ENCODE data around the gene NHLH2.

NHLH2 gene

DNA sequence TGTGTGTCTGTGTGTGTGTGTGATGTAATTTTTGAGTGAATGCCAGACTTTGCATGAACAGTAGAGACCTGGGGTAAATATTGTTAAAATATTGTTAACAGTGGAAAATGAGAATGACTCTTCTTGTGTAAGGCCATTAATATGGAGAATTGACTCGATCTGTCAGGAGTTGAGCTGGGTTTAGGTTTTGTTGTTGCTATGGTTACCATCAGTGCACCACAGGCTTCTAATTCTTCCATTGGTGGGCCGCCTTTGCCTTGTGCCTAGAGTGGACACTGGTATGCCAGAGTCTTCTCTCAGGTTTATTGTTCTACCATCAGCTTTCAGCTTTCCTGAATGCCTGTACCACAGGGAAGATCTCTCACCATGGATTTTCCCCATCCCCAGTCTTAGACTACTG lies 10.0 kb upstream of the NHLH2 start:
- Histone ChIP-seq H3K27ac (ENCODE audit: extremely low read depth, low read depth, low read length) (no peak overlapping the region), H3K9me3 (ENCODE audit: control insufficient read depth, insufficient read depth, low read depth, low read length) (no peaks in the 10 kb centered on the region), H3K4me1 (ENCODE audit: control insufficient read depth, insufficient read depth, low read length) (no peaks in the 10 kb centered on the region), H3K36me3 (ENCODE audit: control insufficient read depth in 2 of 2, insufficient read depth in 1 of 2, low read length in 2 of 2) (no peaks in the 10 kb centered on the region), H3K4me3 (ENCODE audit: low read depth, low read length) (no peak overlapping the region)
- POLR2A ChIA-PET, result no interaction called here
- TF ChIP-seq RBAK (tag by site-specific recombination; IDR thresholded peaks at IDR 0.05), result no peak
- TF ChIP-seq ZNF302 (tag by site-specific recombination; IDR thresholded peaks at IDR 0.05; ENCODE audit: low read depth), result no peak
- TF ChIP-seq, protein P1, sequence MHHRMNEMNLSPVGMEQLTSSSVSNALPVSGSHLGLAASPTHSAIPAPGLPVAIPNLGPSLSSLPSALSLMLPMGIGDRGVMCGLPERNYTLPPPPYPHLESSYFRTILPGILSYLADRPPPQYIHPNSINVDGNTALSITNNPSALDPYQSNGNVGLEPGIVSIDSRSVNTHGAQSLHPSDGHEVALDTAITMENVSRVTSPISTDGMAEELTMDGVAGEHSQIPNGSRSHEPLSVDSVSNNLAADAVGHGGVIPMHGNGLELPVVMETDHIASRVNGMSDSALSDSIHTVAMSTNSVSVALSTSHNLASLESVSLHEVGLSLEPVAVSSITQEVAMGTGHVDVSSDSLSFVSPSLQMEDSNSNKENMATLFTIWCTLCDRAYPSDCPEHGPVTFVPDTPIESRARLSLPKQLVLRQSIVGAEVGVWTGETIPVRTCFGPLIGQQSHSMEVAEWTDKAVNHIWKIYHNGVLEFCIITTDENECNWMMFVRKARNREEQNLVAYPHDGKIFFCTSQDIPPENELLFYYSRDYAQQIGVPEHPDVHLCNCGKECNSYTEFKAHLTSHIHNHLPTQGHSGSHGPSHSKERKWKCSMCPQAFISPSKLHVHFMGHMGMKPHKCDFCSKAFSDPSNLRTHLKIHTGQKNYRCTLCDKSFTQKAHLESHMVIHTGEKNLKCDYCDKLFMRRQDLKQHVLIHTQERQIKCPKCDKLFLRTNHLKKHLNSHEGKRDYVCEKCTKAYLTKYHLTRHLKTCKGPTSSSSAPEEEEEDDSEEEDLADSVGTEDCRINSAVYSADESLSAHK (tag by site-specific recombination; IDR thresholded peaks at IDR 0.05), result no peak
- TF ChIP-seq ZNF785 (tag by site-specific recombination; IDR thresholded peaks at IDR 0.05), result no peak
- TF ChIP-seq, protein P2, sequence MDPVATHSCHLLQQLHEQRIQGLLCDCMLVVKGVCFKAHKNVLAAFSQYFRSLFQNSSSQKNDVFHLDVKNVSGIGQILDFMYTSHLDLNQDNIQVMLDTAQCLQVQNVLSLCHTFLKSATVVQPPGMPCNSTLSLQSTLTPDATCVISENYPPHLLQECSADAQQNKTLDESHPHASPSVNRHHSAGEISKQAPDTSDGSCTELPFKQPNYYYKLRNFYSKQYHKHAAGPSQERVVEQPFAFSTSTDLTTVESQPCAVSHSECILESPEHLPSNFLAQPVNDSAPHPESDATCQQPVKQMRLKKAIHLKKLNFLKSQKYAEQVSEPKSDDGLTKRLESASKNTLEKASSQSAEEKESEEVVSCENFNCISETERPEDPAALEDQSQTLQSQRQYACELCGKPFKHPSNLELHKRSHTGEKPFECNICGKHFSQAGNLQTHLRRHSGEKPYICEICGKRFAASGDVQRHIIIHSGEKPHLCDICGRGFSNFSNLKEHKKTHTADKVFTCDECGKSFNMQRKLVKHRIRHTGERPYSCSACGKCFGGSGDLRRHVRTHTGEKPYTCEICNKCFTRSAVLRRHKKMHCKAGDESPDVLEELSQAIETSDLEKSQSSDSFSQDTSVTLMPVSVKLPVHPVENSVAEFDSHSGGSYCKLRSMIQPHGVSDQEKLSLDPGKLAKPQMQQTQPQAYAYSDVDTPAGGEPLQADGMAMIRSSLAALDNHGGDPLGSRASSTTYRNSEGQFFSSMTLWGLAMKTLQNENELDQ (tag by site-specific recombination; IDR thresholded peaks at IDR 0.05; ENCODE audit: low read depth), result no peak
- TF ChIP-seq, protein P3, sequence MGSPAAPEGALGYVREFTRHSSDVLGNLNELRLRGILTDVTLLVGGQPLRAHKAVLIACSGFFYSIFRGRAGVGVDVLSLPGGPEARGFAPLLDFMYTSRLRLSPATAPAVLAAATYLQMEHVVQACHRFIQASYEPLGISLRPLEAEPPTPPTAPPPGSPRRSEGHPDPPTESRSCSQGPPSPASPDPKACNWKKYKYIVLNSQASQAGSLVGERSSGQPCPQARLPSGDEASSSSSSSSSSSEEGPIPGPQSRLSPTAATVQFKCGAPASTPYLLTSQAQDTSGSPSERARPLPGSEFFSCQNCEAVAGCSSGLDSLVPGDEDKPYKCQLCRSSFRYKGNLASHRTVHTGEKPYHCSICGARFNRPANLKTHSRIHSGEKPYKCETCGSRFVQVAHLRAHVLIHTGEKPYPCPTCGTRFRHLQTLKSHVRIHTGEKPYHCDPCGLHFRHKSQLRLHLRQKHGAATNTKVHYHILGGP (tag by site-specific recombination; IDR thresholded peaks at IDR 0.05), result no peak
- no peak for TF ChIP-seq ZNF658 (tag by site-specific recombination; IDR thresholded peaks at IDR 0.05)
- TF ChIP-seq, protein P4, sequence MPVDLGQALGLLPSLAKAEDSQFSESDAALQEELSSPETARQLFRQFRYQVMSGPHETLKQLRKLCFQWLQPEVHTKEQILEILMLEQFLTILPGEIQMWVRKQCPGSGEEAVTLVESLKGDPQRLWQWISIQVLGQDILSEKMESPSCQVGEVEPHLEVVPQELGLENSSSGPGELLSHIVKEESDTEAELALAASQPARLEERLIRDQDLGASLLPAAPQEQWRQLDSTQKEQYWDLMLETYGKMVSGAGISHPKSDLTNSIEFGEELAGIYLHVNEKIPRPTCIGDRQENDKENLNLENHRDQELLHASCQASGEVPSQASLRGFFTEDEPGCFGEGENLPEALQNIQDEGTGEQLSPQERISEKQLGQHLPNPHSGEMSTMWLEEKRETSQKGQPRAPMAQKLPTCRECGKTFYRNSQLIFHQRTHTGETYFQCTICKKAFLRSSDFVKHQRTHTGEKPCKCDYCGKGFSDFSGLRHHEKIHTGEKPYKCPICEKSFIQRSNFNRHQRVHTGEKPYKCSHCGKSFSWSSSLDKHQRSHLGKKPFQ (tag by site-specific recombination; IDR thresholded peaks at IDR 0.05), result no peak
- TF ChIP-seq ZNF670 (tag by site-specific recombination; IDR thresholded peaks at IDR 0.05; ENCODE audit: low read depth), result no peak
- TF ChIP-seq GFI1B (tag by site-specific recombination; IDR thresholded peaks at IDR 0.05), result no peak
- TF ChIP-seq, protein P5, sequence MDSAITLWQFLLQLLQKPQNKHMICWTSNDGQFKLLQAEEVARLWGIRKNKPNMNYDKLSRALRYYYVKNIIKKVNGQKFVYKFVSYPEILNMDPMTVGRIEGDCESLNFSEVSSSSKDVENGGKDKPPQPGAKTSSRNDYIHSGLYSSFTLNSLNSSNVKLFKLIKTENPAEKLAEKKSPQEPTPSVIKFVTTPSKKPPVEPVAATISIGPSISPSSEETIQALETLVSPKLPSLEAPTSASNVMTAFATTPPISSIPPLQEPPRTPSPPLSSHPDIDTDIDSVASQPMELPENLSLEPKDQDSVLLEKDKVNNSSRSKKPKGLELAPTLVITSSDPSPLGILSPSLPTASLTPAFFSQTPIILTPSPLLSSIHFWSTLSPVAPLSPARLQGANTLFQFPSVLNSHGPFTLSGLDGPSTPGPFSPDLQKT (IDR thresholded peaks at IDR 0.05; ENCODE audit: borderline replicate concordance, low read depth, low read length), result no peak
- TF ChIP-seq ZBTB21 (tag by site-specific recombination; IDR thresholded peaks at IDR 0.05), result no peak
- no peak for TF ChIP-seq YY1 (tag by site-specific recombination; IDR thresholded peaks at IDR 0.05)
- TF ChIP-seq, protein P6, sequence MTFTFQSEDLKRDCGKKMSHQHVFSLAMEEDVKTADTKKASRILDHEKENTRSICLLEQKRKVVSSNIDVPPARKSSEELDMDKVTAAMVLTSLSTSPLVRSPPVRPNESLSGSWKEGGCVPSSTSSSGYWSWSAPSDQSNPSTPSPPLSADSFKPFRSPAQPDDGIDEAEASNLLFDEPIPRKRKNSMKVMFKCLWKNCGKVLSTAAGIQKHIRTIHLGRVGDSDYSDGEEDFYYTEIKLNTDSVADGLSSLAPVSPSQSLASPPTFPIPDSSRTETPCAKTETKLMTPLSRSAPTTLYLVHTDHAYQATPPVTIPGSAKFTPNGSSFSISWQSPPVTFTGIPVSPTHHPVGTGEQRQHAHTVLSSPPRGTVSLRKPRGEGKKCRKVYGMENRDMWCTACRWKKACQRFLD (tag by site-specific recombination; IDR thresholded peaks at IDR 0.05), result no peak
- no peak for TF ChIP-seq ZNF701 (tag by site-specific recombination; IDR thresholded peaks at IDR 0.05)
- no peak for TF ChIP-seq ZNF433 (tag by site-specific recombination; IDR thresholded peaks at IDR 0.05; ENCODE audit: low read depth)
- no peak for TF ChIP-seq ZNF19 (tag by site-specific recombination; IDR thresholded peaks at IDR 0.05; ENCODE audit: low read depth)
- no peak for TF ChIP-seq ZNF184 (tag by site-specific recombination; IDR thresholded peaks at IDR 0.05)
- no peak for TF ChIP-seq ZNF776 (tag by site-specific recombination; IDR thresholded peaks at IDR 0.05; ENCODE audit: borderline replicate concordance)
- CTCF ChIA-PET, result interaction anchor here (0.7 kb wide), 1 partner anchor 47 kb away, joined by 3 read pairs; no protein-coding TSS in a partner anchor

Measured in HEK293 (cell line).